ENCODE results near the gene HIPK4.

DNA sequence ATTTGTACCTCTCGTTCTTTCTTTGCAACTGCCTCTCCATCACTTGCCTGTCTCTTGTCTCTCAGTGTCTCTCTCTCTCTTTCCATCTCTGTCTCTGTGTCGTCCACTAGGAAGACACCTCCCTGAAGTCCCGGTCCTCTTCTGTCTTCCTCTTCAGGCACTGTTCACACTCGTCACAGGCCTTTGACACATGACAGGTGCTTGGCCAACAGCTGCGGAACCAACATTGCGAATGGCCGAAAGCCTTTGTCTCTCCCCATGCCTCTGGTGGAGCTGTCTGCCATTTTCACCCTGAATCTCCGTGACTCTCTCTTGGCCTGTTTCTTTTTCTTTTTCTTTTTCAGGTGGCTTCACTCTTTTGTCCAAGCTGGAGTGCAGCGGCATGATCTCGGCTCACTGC lies 2.8 kb downstream of the HIPK4 start:
- no peak for TF ChIP-seq POLR2A (IDR thresholded peaks at IDR 0.05; ENCODE audit: low read depth, low read length)
- TF ChIP-seq TAF1 (IDR thresholded peaks at IDR 0.05; ENCODE audit: low read depth, low read length): no peak
- no peak for TF ChIP-seq POU2F2 (IDR thresholded peaks at IDR 0.05; ENCODE audit: low read depth, low read length)
- TF ChIP-seq SPI1 (IDR thresholded peaks at IDR 0.05; ENCODE audit: low read depth, low read length): no peak
- TF ChIP-seq PAX5 (IDR thresholded peaks at IDR 0.05; ENCODE audit: insufficient read depth, low read length, severe bottlenecking): no peak
- TF ChIP-seq POLR2AphosphoS5 (IDR thresholded peaks at IDR 0.05; ENCODE audit: low read depth, low read length): no peak

Measured in GM12891 (cell line).